Ovary (tissue), 3 donors: Measurements from ENCODE around the gene GADD45A.

ENCODE experiments used
- POLR2A ChIP-seq: fragments of 450-650 bp; IDR thresholded peaks from one replicate; pipeline ENCODE4 v1.6.1; 2017; ENCODE audit warnings: antibody characterized with exemption, mild to moderate bottlenecking, moderate library complexity
- TF ChIP-seq, protein P1 (sequence below), 3 donors: fragments of 450-650 bp in 2 of 3; fragments of 200-600 bp in 1 of 3; IDR thresholded peaks; one replicate each; pipeline versions ENCODE4 v1.5.1 to v1.8.0; 2016 to 2022; ENCODE audit warnings: antibody characterized with exemption in 3 of 3, mild to moderate bottlenecking in 1 of 3
- donor health status: DM: no; HTN: no; CAD: no.

DNA sequence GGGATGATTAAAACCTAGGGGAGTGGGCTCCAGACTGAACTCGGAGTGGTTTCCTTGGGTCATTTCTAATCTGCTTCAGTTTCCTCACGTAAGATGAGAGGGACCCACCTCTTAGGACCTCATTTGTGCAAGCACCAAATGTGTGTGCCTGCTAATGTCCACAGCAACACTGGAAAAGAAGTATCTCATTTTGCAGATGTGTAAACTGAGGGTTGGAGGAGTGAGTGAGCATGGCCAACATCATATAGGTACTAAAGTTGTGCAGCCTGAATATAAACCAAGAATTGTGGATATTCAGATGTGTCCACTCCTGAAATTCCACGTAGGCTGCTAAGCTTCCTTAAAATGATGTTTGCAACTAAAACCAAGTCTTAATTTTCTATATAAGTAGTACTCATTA, 51.7 kb downstream of the GADD45A start:
- TF ChIP-seq, protein P1, sequence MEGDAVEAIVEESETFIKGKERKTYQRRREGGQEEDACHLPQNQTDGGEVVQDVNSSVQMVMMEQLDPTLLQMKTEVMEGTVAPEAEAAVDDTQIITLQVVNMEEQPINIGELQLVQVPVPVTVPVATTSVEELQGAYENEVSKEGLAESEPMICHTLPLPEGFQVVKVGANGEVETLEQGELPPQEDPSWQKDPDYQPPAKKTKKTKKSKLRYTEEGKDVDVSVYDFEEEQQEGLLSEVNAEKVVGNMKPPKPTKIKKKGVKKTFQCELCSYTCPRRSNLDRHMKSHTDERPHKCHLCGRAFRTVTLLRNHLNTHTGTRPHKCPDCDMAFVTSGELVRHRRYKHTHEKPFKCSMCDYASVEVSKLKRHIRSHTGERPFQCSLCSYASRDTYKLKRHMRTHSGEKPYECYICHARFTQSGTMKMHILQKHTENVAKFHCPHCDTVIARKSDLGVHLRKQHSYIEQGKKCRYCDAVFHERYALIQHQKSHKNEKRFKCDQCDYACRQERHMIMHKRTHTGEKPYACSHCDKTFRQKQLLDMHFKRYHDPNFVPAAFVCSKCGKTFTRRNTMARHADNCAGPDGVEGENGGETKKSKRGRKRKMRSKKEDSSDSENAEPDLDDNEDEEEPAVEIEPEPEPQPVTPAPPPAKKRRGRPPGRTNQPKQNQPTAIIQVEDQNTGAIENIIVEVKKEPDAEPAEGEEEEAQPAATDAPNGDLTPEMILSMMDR (IDR thresholded peaks at IDR 0.05): no peak
- no peak for TF ChIP-seq POLR2A
